ENCODE measurements around the gene HIF3A. TPM values are rescaled to one million over a fixed set of nuclear protein-coding genes. Genes with fewer than 3 reads are reported as not detected.

The HIF3A gene
- total RNA-seq, 3 donors from 2014 or later (not counting 1 experiment from before 2014, with no cell fraction given), result not detected

- peaks cover 86% of the 10 kb centered on the region for H3K36me3 ChIP-seq (ENCODE audit: control insufficient read depth, insufficient read depth, low read length)
These were observed 90.3 kb downstream of the HIF3A start for GRCh38 chr19:46386996-46387712.

GRCh38 chr19:46387713-46388130, 90.9 kb downstream of the HIF3A start:
- TF ChIP-seq CTCF (IDR thresholded peaks at IDR 0.05), result no peak
- H3K4me3 Mint-ChIP-seq, result no peak overlapping the region
- intact Hi-C loops (cut with micrococcal nuclease), result no loop called here
- Histone ChIP-seq H3K4me3 (ENCODE audit: low read length) (no peak overlapping the region), H3K9me3 (ENCODE audit: control insufficient read depth, insufficient read depth, low read length) (no peaks in the 10 kb centered on the region), H3K27me3 (ENCODE audit: control insufficient read depth, insufficient read depth, low read length) (no peaks in the 10 kb centered on the region), H3K27ac (ENCODE audit: low read length) (no peak overlapping the region), H3K4me1 (ENCODE audit: control insufficient read depth, insufficient read depth, low read length) (no peaks in the 10 kb centered on the region), H3K36me3 (ENCODE audit: control insufficient read depth, insufficient read depth, low read length) (peaks cover 81% of the 10 kb centered on the region)
- no peak for DNase-seq
- ATAC-seq, result no peak
- H3K36me3 Mint-ChIP-seq, result peaks cover 4% of the 10 kb centered on the region
- H3K4me1 Mint-ChIP-seq, result peaks cover 0 to 11% of the 10 kb centered on the region in 2 donors
- no peaks in the 10 kb centered on the region for H3K27me3 Mint-ChIP-seq (ENCODE audit: low read depth in 2 of 2)
- 98% methylated on average over 10 of the region's 10 CpGs for WGBS (ENCODE audit: insufficient coverage)
- H3K27ac Mint-ChIP-seq, result no peak overlapping the region
- H3K9me3 Mint-ChIP-seq, result no peaks in the 10 kb centered on the region

More at GRCh38 chr19:46386996-46387712, 90.3 kb downstream of the HIF3A start:
- H3K9me3 ChIP-seq (ENCODE audit: control insufficient read depth, insufficient read depth, low read length), result no peaks in the 10 kb centered on the region
- H3K27me3 ChIP-seq (ENCODE audit: control insufficient read depth, insufficient read depth, low read length), result no peaks in the 10 kb centered on the region
- Mint-ChIP-seq H3K27me3 (ENCODE audit: low read depth in 2 of 2) (no peaks in the 10 kb centered on the region), H3K9me3 (no peaks in the 10 kb centered on the region), H3K4me1 (peaks cover 0 to 17% of the 10 kb centered on the region in 2 donors), H3K4me3 (no peak overlapping the region), H3K36me3 (peaks cover 10% of the 10 kb centered on the region), H3K27ac (no peak overlapping the region)
- no peak for TF ChIP-seq CTCF (IDR thresholded peaks at IDR 0.05)
- no peak for DNase-seq
- no peak for ATAC-seq
- no peaks in the 10 kb centered on the region for H3K4me1 ChIP-seq (ENCODE audit: control insufficient read depth, insufficient read depth, low read length)
- 96% methylated on average over 30 of the region's 30 CpGs for WGBS (ENCODE audit: insufficient coverage)
- H3K27ac ChIP-seq (ENCODE audit: low read length), result no peak overlapping the region
- intact Hi-C loops (cut with micrococcal nuclease), result no loop called here
- no peak overlapping the region for H3K4me3 ChIP-seq (ENCODE audit: low read length)

GRCh38 chr19:46388311-46389095, 91.7 kb downstream of the HIF3A start:
- Histone ChIP-seq H3K27me3 (ENCODE audit: control insufficient read depth, insufficient read depth, low read length) (no peaks in the 10 kb centered on the region), H3K27ac (ENCODE audit: low read length) (no peak overlapping the region), H3K4me3 (ENCODE audit: low read length) (no peak overlapping the region), H3K9me3 (ENCODE audit: control insufficient read depth, insufficient read depth, low read length) (no peaks in the 10 kb centered on the region), H3K4me1 (ENCODE audit: control insufficient read depth, insufficient read depth, low read length) (no peaks in the 10 kb centered on the region), H3K36me3 (ENCODE audit: control insufficient read depth, insufficient read depth, low read length) (peaks cover 81% of the 10 kb centered on the region)
- H3K27me3 Mint-ChIP-seq (ENCODE audit: low read depth in 2 of 2), result no peaks in the 10 kb centered on the region
- DNase-seq, result no peak
- no peaks in the 10 kb centered on the region for H3K9me3 Mint-ChIP-seq
- no peak for TF ChIP-seq CTCF (IDR thresholded peaks at IDR 0.05)
- H3K36me3 Mint-ChIP-seq, result no peaks in the 10 kb centered on the region
- intact Hi-C loops (cut with micrococcal nuclease), result no loop called here
- no peak overlapping the region for H3K4me3 Mint-ChIP-seq
- 94% methylated on average over 25 of the region's 25 CpGs for WGBS (ENCODE audit: insufficient coverage)
- ATAC-seq, result no peak
- peaks cover 0 to 10% of the 10 kb centered on the region in 2 donors for H3K4me1 Mint-ChIP-seq
- no peak overlapping the region for H3K27ac Mint-ChIP-seq

All from natural killer cell (primary cell).